ENCODE data around the gene CEACAM16.

Gene CEACAM16

DNA sequence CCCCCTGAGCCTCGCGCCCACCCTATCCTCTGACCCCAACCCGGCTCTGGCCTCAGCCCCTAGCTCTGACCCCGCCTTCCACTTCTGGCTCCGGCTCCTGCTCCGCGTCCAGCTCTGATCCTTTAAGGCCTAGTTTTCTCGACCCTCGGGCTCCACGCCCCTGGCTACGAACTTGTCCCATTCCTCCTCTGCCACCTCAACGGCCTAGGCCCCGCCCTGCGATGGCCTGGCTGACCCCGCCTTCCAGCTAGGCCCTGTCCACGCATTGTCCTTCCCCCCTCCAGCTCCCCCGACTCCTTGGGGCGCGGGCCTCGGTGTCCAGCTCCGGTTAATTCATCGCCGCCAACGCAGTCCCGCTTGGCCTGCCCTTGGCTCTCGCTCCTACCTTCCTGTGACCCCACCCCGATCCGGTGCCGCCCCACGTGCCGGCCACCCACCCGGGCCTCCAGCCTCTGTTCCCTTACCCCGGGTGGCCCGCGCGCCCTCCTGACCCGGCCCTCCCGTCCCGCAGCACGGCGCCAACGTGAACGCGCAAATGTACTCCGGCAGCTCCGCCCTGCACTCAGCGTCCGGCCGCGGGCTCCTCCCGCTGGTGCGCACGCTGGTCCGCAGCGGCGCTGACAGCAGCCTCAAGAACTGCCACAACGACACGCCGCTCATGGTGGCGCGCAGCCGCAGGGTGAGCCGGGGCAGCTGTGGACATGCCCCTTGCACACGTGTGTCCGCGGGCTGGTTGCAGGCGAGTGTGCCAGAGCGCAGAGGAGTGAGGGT lies 59.0 kb downstream of the CEACAM16 start:
- no peak for DNase-seq (ENCODE audit: low read depth in 1 of 2, low spot score in 1 of 2)

DNA sequence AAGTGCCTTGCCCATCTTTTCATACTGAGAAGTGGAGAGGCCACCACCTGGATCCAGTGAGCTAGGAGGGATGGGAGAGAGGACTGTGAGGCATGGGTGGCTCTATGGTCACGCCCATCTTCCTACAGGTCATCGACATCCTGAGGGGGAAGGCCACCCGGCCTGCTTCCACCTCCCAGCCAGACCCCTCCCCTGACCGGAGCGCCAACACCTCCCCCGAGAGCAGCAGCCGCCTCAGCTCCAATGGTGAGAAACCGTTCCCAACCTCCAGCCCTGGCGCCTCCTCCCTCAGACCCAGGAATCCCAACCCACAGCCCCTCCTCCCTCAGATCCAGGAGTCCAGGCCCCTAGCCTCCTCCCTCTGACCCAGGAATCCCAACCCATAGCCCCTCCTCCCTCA lies 59.6 kb downstream of the CEACAM16 start:
- DNase-seq (ENCODE audit: low read depth in 1 of 2, low spot score in 1 of 2), result no peak

DNA sequence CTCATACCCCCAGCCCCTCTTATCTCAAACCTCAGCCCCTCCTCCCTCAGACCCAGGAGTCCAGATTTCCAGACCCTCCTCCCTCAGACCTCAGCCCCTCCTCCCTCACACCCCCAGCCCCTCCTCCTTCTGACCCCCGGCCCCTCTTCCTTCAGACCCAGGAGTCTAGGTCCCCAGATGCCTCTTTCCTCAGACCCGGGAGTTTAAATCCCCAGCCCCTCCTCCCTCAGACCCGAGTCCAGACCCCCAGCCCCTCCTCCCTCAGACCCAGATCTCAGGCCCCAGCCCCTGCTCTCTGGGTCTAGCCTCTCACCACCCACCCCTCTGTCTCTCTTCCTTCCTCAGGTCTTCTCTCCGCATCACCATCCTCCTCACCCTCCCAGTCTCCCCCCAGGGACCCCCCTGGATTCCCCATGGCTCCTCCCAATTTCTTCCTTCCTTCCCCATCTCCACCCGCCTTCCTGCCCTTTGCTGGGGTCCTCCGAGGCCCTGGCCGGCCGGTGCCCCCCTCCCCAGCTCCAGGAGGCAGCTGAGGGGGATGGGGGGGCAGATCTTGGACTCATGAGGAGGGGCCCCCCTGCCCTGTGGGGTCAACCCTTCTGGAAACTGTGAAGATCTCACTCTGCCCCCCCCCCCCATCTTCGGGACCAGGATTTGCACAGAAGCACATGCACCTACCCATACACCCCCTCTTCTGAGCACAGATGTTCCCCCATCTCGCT lies 60.3 kb downstream of the CEACAM16 start:
- DNase-seq (ENCODE audit: low read depth in 1 of 2, low spot score in 1 of 2), result no peak

All from activated T-helper 1 cell treated with anti-CD3 and anti-CD28 coated beads, Interleukin-2, amount 50 U/mL, for 16 hours (primary cell).